Testis (tissue), 2 donors: ENCODE results near the gene CAMP.

Experiments
- POLR2A ChIP-seq: fragments of 450-650 bp; IDR thresholded peaks from one replicate; pipeline ENCODE4 v1.6.1; 2017; ENCODE audit warnings: antibody characterized with exemption, mild to moderate bottlenecking, moderate library complexity
- TF ChIP-seq, protein P1 (sequence below), 3 experiments: fragments of 450-650 bp in 2 of 3; fragments of 200-600 bp in 1 of 3; sonication (generic) in 1 of 3; IDR thresholded peaks; one replicate each; pipeline ENCODE4 v1.5.1; 2016 to 2019; ENCODE audit warnings: antibody characterized with exemption in 3 of 3, mild to moderate bottlenecking in 2 of 3, moderate library complexity in 1 of 3

DNA sequence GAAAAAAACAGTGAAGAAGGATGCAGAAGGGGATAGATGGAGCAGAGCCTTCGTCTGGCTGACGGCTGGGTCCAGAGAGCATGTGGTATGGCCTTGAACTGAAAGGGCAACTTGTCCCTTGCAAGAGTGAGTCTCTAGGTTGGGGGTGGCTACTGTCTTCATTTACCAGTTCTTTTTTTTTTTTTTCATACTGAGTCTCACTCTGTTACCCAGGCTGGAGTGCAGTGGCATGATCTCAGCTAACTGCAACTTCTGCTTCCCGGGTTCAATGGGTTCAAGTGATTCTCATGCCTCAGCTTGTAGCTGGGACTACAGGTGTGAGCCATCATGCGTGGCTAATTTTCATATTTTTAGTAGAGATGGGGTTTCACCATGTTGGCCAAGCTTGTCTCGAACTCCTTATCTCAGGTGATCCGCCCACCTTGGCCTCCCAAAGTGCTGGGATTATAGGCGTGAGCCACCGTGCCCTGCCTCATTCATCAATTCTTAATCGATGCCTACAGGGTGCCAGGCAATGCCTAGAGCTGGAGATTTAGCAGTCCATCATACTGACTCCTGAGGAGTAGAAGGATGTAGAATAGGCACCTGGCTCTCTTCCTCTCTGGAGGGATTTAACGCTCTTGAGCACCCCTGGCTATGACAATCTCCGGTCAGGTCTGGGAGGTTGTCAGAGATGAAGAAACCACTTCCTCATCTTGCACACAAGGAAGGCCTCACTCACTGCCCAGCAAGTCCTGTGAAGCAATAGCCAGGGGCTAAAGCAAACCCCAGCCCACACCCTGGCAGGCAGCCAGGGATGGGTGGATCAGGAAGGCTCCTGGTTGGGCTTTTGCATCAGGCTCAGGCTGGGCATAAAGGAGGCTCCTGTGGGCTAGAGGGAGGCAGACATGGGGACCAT is at the start of gene CAMP:
- no peak for TF ChIP-seq POLR2A
- TF ChIP-seq, protein P1, sequence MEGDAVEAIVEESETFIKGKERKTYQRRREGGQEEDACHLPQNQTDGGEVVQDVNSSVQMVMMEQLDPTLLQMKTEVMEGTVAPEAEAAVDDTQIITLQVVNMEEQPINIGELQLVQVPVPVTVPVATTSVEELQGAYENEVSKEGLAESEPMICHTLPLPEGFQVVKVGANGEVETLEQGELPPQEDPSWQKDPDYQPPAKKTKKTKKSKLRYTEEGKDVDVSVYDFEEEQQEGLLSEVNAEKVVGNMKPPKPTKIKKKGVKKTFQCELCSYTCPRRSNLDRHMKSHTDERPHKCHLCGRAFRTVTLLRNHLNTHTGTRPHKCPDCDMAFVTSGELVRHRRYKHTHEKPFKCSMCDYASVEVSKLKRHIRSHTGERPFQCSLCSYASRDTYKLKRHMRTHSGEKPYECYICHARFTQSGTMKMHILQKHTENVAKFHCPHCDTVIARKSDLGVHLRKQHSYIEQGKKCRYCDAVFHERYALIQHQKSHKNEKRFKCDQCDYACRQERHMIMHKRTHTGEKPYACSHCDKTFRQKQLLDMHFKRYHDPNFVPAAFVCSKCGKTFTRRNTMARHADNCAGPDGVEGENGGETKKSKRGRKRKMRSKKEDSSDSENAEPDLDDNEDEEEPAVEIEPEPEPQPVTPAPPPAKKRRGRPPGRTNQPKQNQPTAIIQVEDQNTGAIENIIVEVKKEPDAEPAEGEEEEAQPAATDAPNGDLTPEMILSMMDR (IDR thresholded peaks at IDR 0.05): no peak
